ENCODE measurements around the gene DCTN5. TPM values are rescaled to one million over a fixed set of nuclear protein-coding genes. Genes with fewer than 3 reads are reported as not detected.

Gene DCTN5
- total RNA-seq, 3 donors from 2014 or later = 57.3 to 73.9 (median 67.7) TPM

- Histone ChIP-seq H3K36me3 (ENCODE audit: low read depth) (peaks cover 3% of the 10 kb centered on the region), H3K4me1 (ENCODE audit: low read depth) (peaks cover 14% of the 10 kb centered on the region), H3K4me3 (peak overlapping the region; percentile 96), H3K9me3 (no peaks in the 10 kb centered on the region)
- ATAC-seq (no peak), DNase-seq (peak in 1 of 3 donors; percentile 10)
- intact Hi-C loops (cut with DNase I, micrococcal nuclease) = no loop called here
- no peak for TF ChIP-seq CTCF (IDR thresholded peaks at IDR 0.05)
Measured at GRCh38 chr16:23640615-23640930, 693 bp upstream of the DCTN5 start.

GRCh38 chr16:23642246-23642774 lies 1.0 kb downstream of the DCTN5 start:
- no peaks in the 10 kb centered on the region for H3K9me3 ChIP-seq
- ATAC-seq (no peak), DNase-seq (no peak)
- no peak for TF ChIP-seq CTCF (IDR thresholded peaks at IDR 0.05)
- peaks cover 3% of the 10 kb centered on the region for H3K36me3 ChIP-seq (ENCODE audit: low read depth)
- H3K4me3 ChIP-seq = peak overlapping the region; percentile 96
- peaks cover 14% of the 10 kb centered on the region for H3K4me1 ChIP-seq (ENCODE audit: low read depth)
- intact Hi-C loops (cut with DNase I, micrococcal nuclease) = no loop called here

- TF ChIP-seq CTCF (IDR thresholded peaks at IDR 0.05) = no peak
- H3K4me3 ChIP-seq = no peak overlapping the region
- intact Hi-C loops (cut with DNase I, micrococcal nuclease) = no loop called here
- ATAC-seq (no peak), DNase-seq (no peak)
- H3K9me3 ChIP-seq = no peaks in the 10 kb centered on the region
- H3K36me3 ChIP-seq (ENCODE audit: low read depth) = no peaks in the 10 kb centered on the region
- no peaks in the 10 kb centered on the region for H3K4me1 ChIP-seq (ENCODE audit: low read depth)
Measured at GRCh38 chr16:23650674-23651416, 9.6 kb downstream of the DCTN5 start.

- H3K36me3 ChIP-seq (ENCODE audit: low read depth) = no peaks in the 10 kb centered on the region
- intact Hi-C loops (cut with DNase I, micrococcal nuclease) = no loop called here
- H3K4me1 ChIP-seq (ENCODE audit: low read depth) = no peaks in the 10 kb centered on the region
Measured at GRCh38 chr16:23651943-23652468, 10.7 kb downstream of the DCTN5 start.

GRCh38 chr16:23663918-23664317 lies 22.7 kb downstream of the DCTN5 start:
- no peak for TF ChIP-seq CTCF (IDR thresholded peaks at IDR 0.05)
- peaks cover 5% of the 10 kb centered on the region for H3K36me3 ChIP-seq (ENCODE audit: low read depth)

More at GRCh38 chr16:23651943-23652468, 10.7 kb downstream of the DCTN5 start:
- no peak for TF ChIP-seq CTCF (IDR thresholded peaks at IDR 0.05)
- no peak for DNase-seq
- no peak overlapping the region for H3K4me3 ChIP-seq
- H3K9me3 ChIP-seq = no peaks in the 10 kb centered on the region
- no peak for ATAC-seq

More at GRCh38 chr16:23663918-23664317, 22.7 kb downstream of the DCTN5 start:
- intact Hi-C loops (cut with DNase I, micrococcal nuclease) = no loop called here
- DNase-seq = no peak
- H3K9me3 ChIP-seq = no peaks in the 10 kb centered on the region
- ATAC-seq = no peak
- H3K4me1 ChIP-seq (ENCODE audit: low read depth) = no peaks in the 10 kb centered on the region
- H3K4me3 ChIP-seq = no peak overlapping the region

All from mucosa of descending colon (tissue), 3 donors.